B cell (primary cell): ENCODE results near the gene LMNB1.

Experiments
- EZH2 ChIP-seq: IDR thresholded peaks from 2 replicates; pipeline ENCODE4 v1.6.1; 2012; ENCODE audit warnings: borderline replicate concordance, low read depth, mild to moderate bottlenecking, moderate library complexity, low read length; ENCODE audit not compliant: insufficient read depth, poor library complexity, severe bottlenecking
- TF ChIP-seq, protein P1 (sequence below): fragments of 200-600 bp; IDR thresholded peaks from one replicate; pipeline ENCODE4 v1.8.0; 2022; ENCODE audit warnings: antibody characterized with exemption, mild to moderate bottlenecking

DNA sequence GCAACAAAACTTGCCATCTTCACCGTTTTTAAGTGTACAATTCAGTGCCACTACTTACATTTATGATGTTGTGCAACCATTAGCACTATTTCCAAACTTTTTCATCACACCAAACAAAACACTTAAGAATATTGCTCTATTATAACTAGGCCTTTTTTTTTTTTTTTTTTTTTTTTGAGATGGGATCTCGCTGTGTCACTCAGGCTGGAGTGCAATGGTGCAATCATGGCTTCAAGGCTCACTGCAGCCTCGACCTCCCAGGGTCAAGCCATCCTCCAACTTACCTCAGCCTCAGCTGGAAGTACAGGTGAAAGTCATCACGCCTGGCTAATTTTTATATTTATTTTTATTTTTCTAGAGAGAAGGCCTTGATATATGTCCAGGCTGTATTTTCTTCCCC is 22.3 kb upstream of the LMNB1 start:
- TF ChIP-seq, protein P1, sequence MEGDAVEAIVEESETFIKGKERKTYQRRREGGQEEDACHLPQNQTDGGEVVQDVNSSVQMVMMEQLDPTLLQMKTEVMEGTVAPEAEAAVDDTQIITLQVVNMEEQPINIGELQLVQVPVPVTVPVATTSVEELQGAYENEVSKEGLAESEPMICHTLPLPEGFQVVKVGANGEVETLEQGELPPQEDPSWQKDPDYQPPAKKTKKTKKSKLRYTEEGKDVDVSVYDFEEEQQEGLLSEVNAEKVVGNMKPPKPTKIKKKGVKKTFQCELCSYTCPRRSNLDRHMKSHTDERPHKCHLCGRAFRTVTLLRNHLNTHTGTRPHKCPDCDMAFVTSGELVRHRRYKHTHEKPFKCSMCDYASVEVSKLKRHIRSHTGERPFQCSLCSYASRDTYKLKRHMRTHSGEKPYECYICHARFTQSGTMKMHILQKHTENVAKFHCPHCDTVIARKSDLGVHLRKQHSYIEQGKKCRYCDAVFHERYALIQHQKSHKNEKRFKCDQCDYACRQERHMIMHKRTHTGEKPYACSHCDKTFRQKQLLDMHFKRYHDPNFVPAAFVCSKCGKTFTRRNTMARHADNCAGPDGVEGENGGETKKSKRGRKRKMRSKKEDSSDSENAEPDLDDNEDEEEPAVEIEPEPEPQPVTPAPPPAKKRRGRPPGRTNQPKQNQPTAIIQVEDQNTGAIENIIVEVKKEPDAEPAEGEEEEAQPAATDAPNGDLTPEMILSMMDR: no peak
- no peak for TF ChIP-seq EZH2
